ENCODE measurements around the gene SBF2.

SBF2 gene

DNA sequence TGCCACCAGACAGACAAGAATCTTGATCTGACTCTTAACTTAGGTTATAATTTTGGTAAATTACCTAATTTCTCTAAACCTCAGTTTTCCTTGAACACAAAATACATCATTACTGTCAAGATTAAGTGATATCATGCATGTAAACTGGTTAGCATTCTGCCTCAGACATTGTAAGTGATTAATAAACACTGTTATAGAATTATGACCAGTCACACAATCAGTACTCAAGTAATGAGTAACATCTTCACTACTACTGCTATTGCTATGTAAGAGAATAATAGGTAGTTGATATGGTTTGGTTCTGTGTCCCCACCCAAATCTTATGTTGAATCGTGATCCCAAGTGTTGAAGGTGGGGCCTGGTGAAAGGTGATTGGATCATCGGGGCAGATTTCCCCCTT lies 218.9 kb downstream of the SBF2 start:
- no peak for TF ChIP-seq FOXP2 (optimal IDR thresholded peaks at IDR 0.05; ENCODE audit: borderline replicate concordance, extremely low read depth, extremely low read length, insufficient read depth)
- TF ChIP-seq SIN3A (IDR thresholded peaks at IDR 0.05; ENCODE audit: borderline replicate concordance, insufficient read depth, low read length): no peak
- TF ChIP-seq, protein P1, sequence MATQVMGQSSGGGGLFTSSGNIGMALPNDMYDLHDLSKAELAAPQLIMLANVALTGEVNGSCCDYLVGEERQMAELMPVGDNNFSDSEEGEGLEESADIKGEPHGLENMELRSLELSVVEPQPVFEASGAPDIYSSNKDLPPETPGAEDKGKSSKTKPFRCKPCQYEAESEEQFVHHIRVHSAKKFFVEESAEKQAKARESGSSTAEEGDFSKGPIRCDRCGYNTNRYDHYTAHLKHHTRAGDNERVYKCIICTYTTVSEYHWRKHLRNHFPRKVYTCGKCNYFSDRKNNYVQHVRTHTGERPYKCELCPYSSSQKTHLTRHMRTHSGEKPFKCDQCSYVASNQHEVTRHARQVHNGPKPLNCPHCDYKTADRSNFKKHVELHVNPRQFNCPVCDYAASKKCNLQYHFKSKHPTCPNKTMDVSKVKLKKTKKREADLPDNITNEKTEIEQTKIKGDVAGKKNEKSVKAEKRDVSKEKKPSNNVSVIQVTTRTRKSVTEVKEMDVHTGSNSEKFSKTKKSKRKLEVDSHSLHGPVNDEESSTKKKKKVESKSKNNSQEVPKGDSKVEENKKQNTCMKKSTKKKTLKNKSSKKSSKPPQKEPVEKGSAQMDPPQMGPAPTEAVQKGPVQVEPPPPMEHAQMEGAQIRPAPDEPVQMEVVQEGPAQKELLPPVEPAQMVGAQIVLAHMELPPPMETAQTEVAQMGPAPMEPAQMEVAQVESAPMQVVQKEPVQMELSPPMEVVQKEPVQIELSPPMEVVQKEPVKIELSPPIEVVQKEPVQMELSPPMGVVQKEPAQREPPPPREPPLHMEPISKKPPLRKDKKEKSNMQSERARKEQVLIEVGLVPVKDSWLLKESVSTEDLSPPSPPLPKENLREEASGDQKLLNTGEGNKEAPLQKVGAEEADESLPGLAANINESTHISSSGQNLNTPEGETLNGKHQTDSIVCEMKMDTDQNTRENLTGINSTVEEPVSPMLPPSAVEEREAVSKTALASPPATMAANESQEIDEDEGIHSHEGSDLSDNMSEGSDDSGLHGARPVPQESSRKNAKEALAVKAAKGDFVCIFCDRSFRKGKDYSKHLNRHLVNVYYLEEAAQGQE (IDR thresholded peaks at IDR 0.05; ENCODE audit: insufficient read depth in 1 of 2, low read depth in 2 of 2, low read length in 2 of 2): no peak
- TF ChIP-seq POLR2AphosphoS5 (IDR thresholded peaks at IDR 0.05; ENCODE audit: low read depth, low read length): no peak
- no peak for TF ChIP-seq TAF1 (IDR thresholded peaks at IDR 0.05; ENCODE audit: borderline replicate concordance, insufficient read depth, low read length)

DNA sequence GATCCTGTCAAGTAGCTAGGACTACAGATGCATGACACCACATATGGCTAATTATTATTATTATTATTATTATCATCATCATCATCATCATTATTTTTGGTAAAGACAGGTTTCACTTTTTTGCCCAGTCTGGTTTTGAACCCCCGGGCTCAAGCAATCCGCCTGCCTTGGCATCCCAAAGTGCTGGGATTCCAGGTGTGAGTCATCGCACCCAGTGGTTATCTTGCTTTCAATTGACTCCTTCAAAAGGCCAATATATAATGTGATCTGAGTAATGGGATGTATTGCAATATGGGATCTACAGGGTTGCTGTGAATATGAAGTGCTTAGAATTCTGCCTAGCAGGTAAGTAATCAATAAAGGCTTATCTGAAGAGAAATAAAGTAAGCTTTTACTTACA lies 221.2 kb downstream of the SBF2 start:
- TF ChIP-seq TAF1 (IDR thresholded peaks at IDR 0.05; ENCODE audit: borderline replicate concordance, insufficient read depth, low read length) (no peak), SIN3A (IDR thresholded peaks at IDR 0.05; ENCODE audit: borderline replicate concordance, insufficient read depth, low read length) (no peak), FOXP2 (optimal IDR thresholded peaks at IDR 0.05; ENCODE audit: borderline replicate concordance, extremely low read depth, extremely low read length, insufficient read depth) (no peak), POLR2AphosphoS5 (IDR thresholded peaks at IDR 0.05; ENCODE audit: low read depth, low read length) (no peak)
- TF ChIP-seq, protein P1 (IDR thresholded peaks at IDR 0.05; ENCODE audit: insufficient read depth in 1 of 2, low read depth in 2 of 2, low read length in 2 of 2): no peak

DNA sequence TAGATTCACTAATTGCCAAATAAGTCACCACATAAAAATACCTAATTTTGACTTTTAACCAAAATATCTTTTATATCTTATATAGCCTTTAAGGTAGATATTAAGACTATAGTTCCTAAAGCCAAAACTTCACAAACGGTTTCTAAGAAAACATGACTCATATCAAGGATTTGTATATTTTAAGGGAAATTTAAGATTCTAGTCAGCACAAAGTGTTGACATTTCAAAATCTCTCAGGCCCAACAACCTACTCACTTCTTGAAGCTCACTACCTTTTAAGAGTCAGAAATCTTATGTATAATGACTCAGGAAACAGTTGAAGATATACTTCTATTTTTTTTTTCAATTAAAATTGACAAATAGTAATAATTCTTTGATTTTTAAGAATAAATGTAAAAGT lies 221.9 kb downstream of the SBF2 start:
- no peak for TF ChIP-seq TAF1 (IDR thresholded peaks at IDR 0.05; ENCODE audit: borderline replicate concordance, insufficient read depth, low read length)

DNA sequence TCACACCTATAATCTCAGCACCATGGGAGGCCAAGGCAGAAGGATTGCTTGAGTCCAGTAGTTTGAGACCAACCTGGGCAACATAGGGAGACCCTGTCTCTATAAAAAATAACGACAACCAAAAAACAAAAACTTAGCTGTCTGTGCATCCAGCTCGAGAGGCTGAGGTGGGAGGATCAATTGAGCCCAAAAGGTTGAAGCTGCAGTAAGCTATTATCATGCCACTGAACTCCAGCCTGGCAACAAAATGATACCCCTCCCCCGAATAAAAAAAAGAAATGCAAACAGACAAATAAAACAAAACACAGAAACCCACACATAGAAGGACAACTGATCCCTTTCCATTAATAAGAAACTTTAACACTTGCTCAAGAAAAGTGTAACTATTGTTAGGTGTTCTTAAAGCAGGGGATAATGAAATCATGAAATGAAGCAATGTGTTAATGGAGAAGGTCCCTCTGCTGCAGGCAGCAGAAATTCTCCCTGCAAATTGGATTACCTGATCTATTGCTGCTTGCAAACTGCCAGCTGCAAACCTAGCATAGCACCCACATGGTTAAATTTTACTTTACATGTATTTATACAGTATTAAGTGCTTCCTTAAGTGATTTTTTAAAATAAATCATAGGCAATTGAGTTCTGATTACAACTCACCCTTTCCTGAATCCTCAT lies 226.3 kb downstream of the SBF2 start:
- TF ChIP-seq, protein P1 (IDR thresholded peaks at IDR 0.05; ENCODE audit: insufficient read depth in 1 of 2, low read depth in 2 of 2, low read length in 2 of 2): no peak

DNA sequence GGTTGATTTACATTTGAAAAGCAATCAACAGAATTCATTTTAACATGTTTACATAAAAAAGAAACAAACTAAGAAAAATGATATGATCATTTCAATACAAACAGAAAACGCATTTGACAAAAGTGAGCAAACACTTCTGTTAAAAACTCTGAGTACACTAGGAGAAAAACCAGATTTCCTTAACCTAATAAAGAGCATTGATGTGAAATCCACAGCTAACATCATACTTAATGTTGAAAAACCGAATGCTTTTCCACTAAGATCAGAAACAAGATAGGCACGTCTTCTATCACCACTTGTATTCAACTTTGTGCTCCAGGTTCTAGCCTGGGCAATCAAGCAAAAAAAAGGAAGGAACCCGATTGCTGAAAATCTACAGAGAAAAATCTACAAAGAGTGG lies 227.6 kb downstream of the SBF2 start:
- TF ChIP-seq TAF1 (IDR thresholded peaks at IDR 0.05; ENCODE audit: borderline replicate concordance, insufficient read depth, low read length) (no peak), SIN3A (IDR thresholded peaks at IDR 0.05; ENCODE audit: borderline replicate concordance, insufficient read depth, low read length) (no peak), FOXP2 (optimal IDR thresholded peaks at IDR 0.05; ENCODE audit: borderline replicate concordance, extremely low read depth, extremely low read length, insufficient read depth) (no peak), POLR2AphosphoS5 (IDR thresholded peaks at IDR 0.05; ENCODE audit: low read depth, low read length) (no peak)
- TF ChIP-seq, protein P1 (IDR thresholded peaks at IDR 0.05; ENCODE audit: insufficient read depth in 1 of 2, low read depth in 2 of 2, low read length in 2 of 2): no peak

All from PFSK-1 (cell line).